ENCODE measurements around the gene FAM156B.
"Not testable (repeated sequence)": the region's sequence is repeated elsewhere in the genome, so short reads cannot be mapped to it uniquely, and the experiment has no call there.

DNA sequence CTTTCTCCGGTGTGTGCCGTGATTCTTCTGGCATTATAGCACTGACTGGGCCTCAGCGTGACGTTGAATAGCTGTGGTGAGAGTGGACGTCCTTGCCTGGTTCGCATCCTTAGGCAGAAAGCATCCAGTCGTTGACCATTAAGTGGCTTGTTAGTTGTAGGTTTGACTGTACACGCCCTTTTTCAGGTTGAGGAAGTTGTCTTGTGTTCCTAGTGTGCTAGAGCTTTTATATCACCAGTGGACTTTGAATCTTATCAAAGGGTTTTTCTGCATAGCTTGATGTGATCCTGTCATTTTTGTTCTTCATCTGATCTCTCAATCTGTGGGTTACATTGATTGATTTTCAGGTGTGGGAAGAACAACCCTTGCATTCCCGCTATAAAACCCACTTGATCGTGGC, 8.4 kb downstream of the FAM156B start:
- TF ChIP-seq CTCF (conservative IDR thresholded peaks at IDR 0.05 in 1 of 2, IDR thresholded peaks at IDR 0.05 in 1 of 2; ENCODE audit: low read depth in 1 of 2, low read length in 2 of 2); EZH2 (IDR thresholded peaks at IDR 0.05; ENCODE audit: low read length, missing control alignments): not testable (repeated sequence)

All from fibroblast of lung (primary cell).